GM18867 (cell line): ENCODE results near the gene TMIGD3.
A peak's percentile ranks its signal among the peaks of the same experiment; 100 is the strongest.

Experiments used
- ATAC-seq: cut with Tn5 transposase; IDR thresholded peaks from one replicate; pipeline ENCODE4 v1.9.1; 2021; ENCODE audit warnings: mild to moderate bottlenecking, moderate library complexity; ENCODE audit not compliant: unreplicated experiment

The TMIGD3 gene

GRCh38 chr1:111476214-111476613 lies 27.2 kb downstream of the TMIGD3 start:
- no peak for ATAC-seq

- peak; percentile 43 for ATAC-seq
These were observed 27.7 kb downstream of the TMIGD3 start for GRCh38 chr1:111475701-111476100.

GRCh38 chr1:111474521-111474920 lies 28.9 kb downstream of the TMIGD3 start:
- ATAC-seq, result no peak

GRCh38 chr1:111474106-111474505 lies 29.3 kb downstream of the TMIGD3 start:
- no peak for ATAC-seq

- ATAC-seq, result no peak
These were observed 31.9 kb downstream of the TMIGD3 start for GRCh38 chr1:111471538-111471937.

GRCh38 chr1:111471012-111471411 lies 32.4 kb downstream of the TMIGD3 start:
- peak; percentile 69 for ATAC-seq

GRCh38 chr1:111470596-111470995 lies 32.8 kb downstream of the TMIGD3 start:
- ATAC-seq, result no peak

- ATAC-seq, result no peak
These were observed 33.9 kb downstream of the TMIGD3 start for GRCh38 chr1:111469539-111469938.

GRCh38 chr1:111468717-111469100 lies 34.7 kb downstream of the TMIGD3 start:
- ATAC-seq, result no peak

GRCh38 chr1:111467865-111468716 lies 35.3 kb downstream of the TMIGD3 start:
- ATAC-seq, result no peak

GRCh38 chr1:111466480-111466879 lies 37.0 kb downstream of the TMIGD3 start:
- ATAC-seq, result no peak

- no peak for ATAC-seq
These were observed 37.7 kb downstream of the TMIGD3 start for GRCh38 chr1:111465754-111466153.

GRCh38 chr1:111463029-111463683 lies 40.3 kb downstream of the TMIGD3 start:
- ATAC-seq, result no peak

- ATAC-seq, result no peak
These were observed 40.9 kb downstream of the TMIGD3 start for GRCh38 chr1:111462370-111463028.

GRCh38 chr1:111461765-111462164 lies 41.7 kb downstream of the TMIGD3 start:
- no peak for ATAC-seq

- ATAC-seq, result no peak
These were observed 47.8 kb downstream of the TMIGD3 start for GRCh38 chr1:111455642-111456031.

- no peak for ATAC-seq
These were observed 48.4 kb downstream of the TMIGD3 start for GRCh38 chr1:111454859-111455641.

- ATAC-seq, result no peak
These were observed 49.7 kb downstream of the TMIGD3 start for GRCh38 chr1:111453706-111454105.

- ATAC-seq, result no peak
These were observed 50.9 kb downstream of the TMIGD3 start for GRCh38 chr1:111452581-111452980.

- no peak for ATAC-seq
These were observed 53.2 kb downstream of the TMIGD3 start for GRCh38 chr1:111450185-111450584.

- no peak for ATAC-seq
These were observed 53.8 kb downstream of the TMIGD3 start for GRCh38 chr1:111449703-111450017.
